Kidney (tissue), 14 donors: Measurements from ENCODE around the gene WBP11. TPM values are rescaled to one million over a fixed set of nuclear protein-coding genes. Genes with fewer than 3 reads are reported as not detected.
A peak's percentile ranks its signal among the peaks of the same experiment; 100 is the strongest.

Experiments
- DNase-seq, 5 donors: peaks; one replicate each; pipeline ENCODE4 v3.0.0-alpha.2; 2013 to 2020
- FAIRE-seq: peaks from 2 replicates; lab custom pipeline; 2012; peaks lifted over from hg19 to GRCh38; lab: Jason Lieb, UNC
- H3K27ac ChIP-seq, 2 donors: one replicate each; pipeline ENCODE4 v1.7.0; 2013; ENCODE audit warnings: low read depth in 2 of 2, low read length in 2 of 2, inconsistent platforms in 1 of 2
- H3K27me3 ChIP-seq: one replicate; pipeline ENCODE4 v1.7.1; 2013; ENCODE audit warnings: low read length, inconsistent platforms; ENCODE audit not compliant: control insufficient read depth, insufficient read depth
- H3K36me3 ChIP-seq, 3 donors: one replicate each; pipeline versions ENCODE4 v1.7.0 to v1.7.1; 2013; ENCODE audit warnings: low read length in 3 of 3, control low read depth in 1 of 3, inconsistent platforms in 1 of 3; ENCODE audit not compliant: insufficient read depth in 3 of 3, control insufficient read depth in 2 of 3
- H3K4me1 ChIP-seq, 3 donors: one replicate each; pipeline versions ENCODE4 v1.7.0 to v1.7.1; 2013; ENCODE audit warnings: low read length in 3 of 3, inconsistent platforms in 1 of 3, low read depth in 1 of 3; ENCODE audit not compliant: control insufficient read depth in 2 of 3, insufficient read depth in 2 of 3
- H3K4me3 ChIP-seq, 3 donors: one replicate each; pipeline versions ENCODE4 v1.7.0 to v1.8.1; 2013; ENCODE audit warnings: low read length in 3 of 3, control low read depth in 1 of 3, inconsistent platforms in 1 of 3
- H3K9ac ChIP-seq, 3 donors: one replicate each; pipeline versions ENCODE4 v1.7.0 to v1.7.1; 2013; ENCODE audit warnings: low read length in 3 of 3, control low read depth in 1 of 3, inconsistent platforms in 1 of 3
- H3K9me3 ChIP-seq, 3 donors: one replicate each; pipeline versions ENCODE4 v1.7.0 to v1.7.1; 2013; ENCODE audit warnings: low read length in 3 of 3, control low read depth in 1 of 3, inconsistent platforms in 1 of 3; ENCODE audit not compliant: control insufficient read depth in 2 of 3, insufficient read depth in 1 of 3
- intact Hi-C: fragments of 100-400 bp; cut with DNase I; formaldehyde crosslinking; loops from one replicate; pipeline ENCODE4 v1.11.1; 2022
- polyA plus RNA-seq: library from polyadenylated mRNA; stranded (reverse); fragments of 350-450 nt; fragmentation: Illumina TruSeq; extraction: RNeasy Lipid Tissue Mini Kit (QIAGEN cat#74804); gene quantifications from one replicate; pipeline ENCODE4 v1.2.3, GENCODE V29; 2014; ENCODE audit warnings: low read depth, low replicate concordance; ENCODE audit not compliant: insufficient read depth
- total RNA-seq: library from RNA; stranded (reverse); fragmentation: NEBNext Ultra II Directional; extraction: Animal tissue kit (Norgen Biotek cat#: 25700); gene quantifications from one replicate; pipeline ENCODE4 v1.2.1, GENCODE V29; 2021
- TF ChIP-seq, protein P1 (sequence below): IDR thresholded peaks from 3 replicates; pipeline ENCODE4 v1.5.1; 2012; ENCODE audit warnings: mild to moderate bottlenecking, moderate library complexity, borderline replicate concordance; ENCODE audit not compliant: insufficient read depth; ENCODE audit errors: extremely low read depth
- donor health status: control.
- donor health status: control.
- donor health status: control.
- donor health status: control.
- donor health status: control.
- donor health status: DM: yes; HTN: yes; CAD: no.
- donor health status: Normal renal cell carcinoma (clear cell type).

WBP11 gene
- total and polyA plus RNA-seq, 2 donors from 2014 or later = 17.6 to 55.5 TPM

DNA sequence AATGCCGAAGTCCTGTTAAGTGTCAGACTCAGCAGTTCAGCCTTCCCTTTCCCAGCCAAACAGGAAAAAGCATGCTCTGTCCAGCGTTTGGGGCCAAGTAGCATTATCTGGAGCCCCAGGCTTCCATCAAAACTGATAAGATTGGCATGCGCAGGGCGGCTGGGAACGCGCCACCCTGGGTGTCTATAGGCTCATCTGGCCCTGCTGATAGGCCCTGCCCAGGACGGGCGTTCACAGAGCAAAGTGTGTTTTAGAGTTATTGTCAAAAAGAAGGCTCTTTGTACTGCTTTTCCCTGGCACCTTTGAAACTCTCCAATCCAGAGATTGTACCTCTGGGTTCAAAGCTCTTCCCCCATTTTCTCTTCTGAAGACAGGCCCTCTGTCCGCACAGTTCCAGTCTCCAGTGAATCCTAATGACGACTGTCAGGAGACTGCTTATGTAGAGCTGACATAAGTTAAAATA is 40.2 kb upstream of the WBP11 start, which contains the start of gene ART4:
ART4 (minus strand) TSS at position 102 of the 463 bp plus-strand sequence. CDS start 413 bp downstream, outside the sequence.
- Histone ChIP-seq H3K36me3 (no peaks in the 10 kb centered on the region), H3K27ac (peak within 1 kb of the TSS in 1 of 2 donors; percentile 66), H3K27me3 (no peaks in the 10 kb centered on the region), H3K9me3 (no peaks in the 10 kb centered on the region), H3K4me3 (peak within 1 kb of the TSS in 2 of 3 donors; percentile 13 to 38), H3K4me1 (peaks cover 5 to 35% (median 15%) of the 10 kb centered on the region in 3 donors), H3K9ac (peak within 1 kb of the TSS in 1 of 3 donors; percentile 50)
- intact Hi-C loops = loop anchor here (5.0 kb wide), 1 partner anchor 154 kb away; no protein-coding TSS in a partner anchor
- DNase-seq (peak in 1 of 5 donors; percentile 57), FAIRE-seq (no peak)
- TF ChIP-seq, protein P1, sequence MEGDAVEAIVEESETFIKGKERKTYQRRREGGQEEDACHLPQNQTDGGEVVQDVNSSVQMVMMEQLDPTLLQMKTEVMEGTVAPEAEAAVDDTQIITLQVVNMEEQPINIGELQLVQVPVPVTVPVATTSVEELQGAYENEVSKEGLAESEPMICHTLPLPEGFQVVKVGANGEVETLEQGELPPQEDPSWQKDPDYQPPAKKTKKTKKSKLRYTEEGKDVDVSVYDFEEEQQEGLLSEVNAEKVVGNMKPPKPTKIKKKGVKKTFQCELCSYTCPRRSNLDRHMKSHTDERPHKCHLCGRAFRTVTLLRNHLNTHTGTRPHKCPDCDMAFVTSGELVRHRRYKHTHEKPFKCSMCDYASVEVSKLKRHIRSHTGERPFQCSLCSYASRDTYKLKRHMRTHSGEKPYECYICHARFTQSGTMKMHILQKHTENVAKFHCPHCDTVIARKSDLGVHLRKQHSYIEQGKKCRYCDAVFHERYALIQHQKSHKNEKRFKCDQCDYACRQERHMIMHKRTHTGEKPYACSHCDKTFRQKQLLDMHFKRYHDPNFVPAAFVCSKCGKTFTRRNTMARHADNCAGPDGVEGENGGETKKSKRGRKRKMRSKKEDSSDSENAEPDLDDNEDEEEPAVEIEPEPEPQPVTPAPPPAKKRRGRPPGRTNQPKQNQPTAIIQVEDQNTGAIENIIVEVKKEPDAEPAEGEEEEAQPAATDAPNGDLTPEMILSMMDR = no peak

DNA sequence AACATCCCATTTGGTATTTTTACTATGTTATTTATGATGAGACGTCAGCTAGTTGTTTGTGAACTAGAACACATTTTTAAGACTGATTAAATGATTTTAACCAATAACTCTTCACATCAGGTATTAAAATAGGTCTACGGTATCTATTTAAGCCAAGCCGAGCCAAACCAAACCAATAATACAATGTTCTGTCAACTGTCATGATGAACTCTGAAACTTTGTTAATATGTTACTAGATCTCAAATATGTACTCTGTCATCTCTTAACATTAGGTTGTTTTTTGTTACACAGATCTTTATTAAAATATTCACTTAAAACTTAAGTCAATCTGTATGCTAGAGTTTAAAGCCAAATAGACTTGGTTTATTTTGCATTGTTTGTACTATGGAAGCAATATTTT is 39.0 kb upstream of the WBP11 start:
- DNase-seq (no peak), FAIRE-seq (peak; percentile 30)
- Histone ChIP-seq H3K27ac (peak overlapping the region in 1 of 2 donors; percentile 66), H3K9me3 (no peaks in the 10 kb centered on the region), H3K4me1 (peaks cover 5 to 32% (median 13%) of the 10 kb centered on the region in 3 donors), H3K9ac (no peak overlapping the region), H3K36me3 (no peaks in the 10 kb centered on the region), H3K27me3 (no peaks in the 10 kb centered on the region), H3K4me3 (peak overlapping the region in 2 of 3 donors; percentile 13 to 38)
- intact Hi-C loops = loop anchor here (5.0 kb wide), 1 partner anchor 155 kb away; no protein-coding TSS in a partner anchor
- TF ChIP-seq, protein P1 = no peak

DNA sequence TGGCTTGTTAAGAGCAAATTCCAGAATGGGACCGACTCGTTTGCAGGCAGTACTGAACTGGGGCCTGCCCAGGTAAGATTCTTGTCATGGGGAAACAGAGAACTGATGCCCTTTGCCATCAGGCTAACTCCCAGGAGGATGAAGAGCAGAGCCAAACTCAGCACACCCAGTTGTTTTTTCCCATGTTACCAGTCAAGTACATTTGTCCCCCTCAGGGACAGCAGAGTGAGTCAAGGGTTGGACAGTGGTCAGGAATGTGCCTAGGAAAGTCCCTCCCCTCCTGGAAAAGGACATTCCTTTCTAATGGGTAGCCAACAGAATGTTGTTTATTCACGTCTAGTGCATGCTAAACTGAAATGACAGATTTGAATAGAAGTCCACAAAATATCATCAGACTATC is 38.5 kb upstream of the WBP11 start:
- H3K9ac ChIP-seq = peak overlapping the region in 1 of 3 donors; percentile 9
- DNase-seq (peak in 2 of 5 donors; percentile 39 to 70), FAIRE-seq (peak; percentile 69)
- peak overlapping the region in 2 of 3 donors; percentile 13 to 38 for H3K4me3 ChIP-seq
- intact Hi-C loops = loop anchor here (5.0 kb wide), 1 partner anchor 156 kb away; no protein-coding TSS in a partner anchor
- TF ChIP-seq, protein P1 = no peak
- H3K27me3 ChIP-seq = no peaks in the 10 kb centered on the region
- H3K27ac ChIP-seq = peak overlapping the region; percentile 40 to 66
- H3K9me3 ChIP-seq = no peaks in the 10 kb centered on the region
- peaks cover under 1 to 26% (median 9%) of the 10 kb centered on the region in 3 donors for H3K4me1 ChIP-seq
- H3K36me3 ChIP-seq = no peaks in the 10 kb centered on the region
